Fibroblast of the aortic adventitia (primary cell): ENCODE measurements around the gene LCE4A. TPM values are rescaled to one million over a fixed set of nuclear protein-coding genes. Genes with fewer than 3 reads are reported as not detected.

Source experiments
- DNase-seq: peaks from one replicate; pipeline ENCODE4 v3.0.0-alpha.2; 2010; ENCODE audit warnings: low read depth
- H3K4me3 ChIP-seq: 2 replicates; pipeline ENCODE4 v1.5.1; 2011; ENCODE audit warnings: low read depth, mild to moderate bottlenecking, control low read depth, low read length, moderate library complexity
- total RNA-seq: library from RNA; depleted of rRNA; stranded (reverse); fragments of >200 nt; gene quantifications from 2 replicates; pipeline ENCODE4 v1.2.3, GENCODE V29; 2012; ENCODE audit warnings: low replicate concordance
- TF ChIP-seq, protein P1 (sequence below): IDR thresholded peaks from 2 replicates; pipeline ENCODE4 v1.5.1; 2011; ENCODE audit warnings: mild to moderate bottlenecking, low read length, control low read depth, inconsistent platforms; ENCODE audit not compliant: insufficient read depth

The LCE4A gene
- total RNA-seq, 1 donor = not detected

DNA sequence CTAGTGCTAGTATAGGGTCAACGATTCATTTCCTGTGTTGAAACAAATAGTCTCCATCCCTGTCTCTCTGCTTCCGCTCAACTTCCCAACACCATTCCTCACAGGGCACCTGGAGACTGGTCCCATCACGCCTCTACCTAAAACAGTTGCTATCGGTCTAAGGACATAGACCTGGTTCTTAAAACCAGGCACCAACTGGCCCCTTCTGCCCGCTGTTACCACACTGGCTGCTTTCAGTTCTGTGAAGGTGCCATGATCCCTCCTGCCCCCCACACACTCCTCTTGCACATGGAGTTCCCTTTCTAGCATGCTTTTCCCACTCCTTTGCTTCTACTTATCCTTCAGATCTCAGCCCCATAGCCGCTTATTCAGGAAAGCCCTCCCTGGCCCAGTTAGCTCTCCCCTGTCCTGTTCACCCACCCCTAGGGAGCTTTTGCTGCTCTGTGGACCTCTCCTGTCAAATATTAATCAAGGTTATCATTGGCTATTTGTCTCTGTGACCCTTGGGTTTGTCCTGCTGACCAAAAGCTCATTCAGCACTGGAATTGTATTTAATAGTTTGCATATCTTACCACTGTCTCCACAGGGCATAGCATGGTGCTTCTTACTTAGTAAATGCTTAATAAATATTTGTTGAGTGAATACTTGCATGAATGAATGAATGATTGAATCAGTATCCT, 37.9 kb downstream of the LCE4A start:
- no peak for DNase-seq
- TF ChIP-seq, protein P1, sequence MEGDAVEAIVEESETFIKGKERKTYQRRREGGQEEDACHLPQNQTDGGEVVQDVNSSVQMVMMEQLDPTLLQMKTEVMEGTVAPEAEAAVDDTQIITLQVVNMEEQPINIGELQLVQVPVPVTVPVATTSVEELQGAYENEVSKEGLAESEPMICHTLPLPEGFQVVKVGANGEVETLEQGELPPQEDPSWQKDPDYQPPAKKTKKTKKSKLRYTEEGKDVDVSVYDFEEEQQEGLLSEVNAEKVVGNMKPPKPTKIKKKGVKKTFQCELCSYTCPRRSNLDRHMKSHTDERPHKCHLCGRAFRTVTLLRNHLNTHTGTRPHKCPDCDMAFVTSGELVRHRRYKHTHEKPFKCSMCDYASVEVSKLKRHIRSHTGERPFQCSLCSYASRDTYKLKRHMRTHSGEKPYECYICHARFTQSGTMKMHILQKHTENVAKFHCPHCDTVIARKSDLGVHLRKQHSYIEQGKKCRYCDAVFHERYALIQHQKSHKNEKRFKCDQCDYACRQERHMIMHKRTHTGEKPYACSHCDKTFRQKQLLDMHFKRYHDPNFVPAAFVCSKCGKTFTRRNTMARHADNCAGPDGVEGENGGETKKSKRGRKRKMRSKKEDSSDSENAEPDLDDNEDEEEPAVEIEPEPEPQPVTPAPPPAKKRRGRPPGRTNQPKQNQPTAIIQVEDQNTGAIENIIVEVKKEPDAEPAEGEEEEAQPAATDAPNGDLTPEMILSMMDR = no peak
- H3K4me3 ChIP-seq = no peak overlapping the region

DNA sequence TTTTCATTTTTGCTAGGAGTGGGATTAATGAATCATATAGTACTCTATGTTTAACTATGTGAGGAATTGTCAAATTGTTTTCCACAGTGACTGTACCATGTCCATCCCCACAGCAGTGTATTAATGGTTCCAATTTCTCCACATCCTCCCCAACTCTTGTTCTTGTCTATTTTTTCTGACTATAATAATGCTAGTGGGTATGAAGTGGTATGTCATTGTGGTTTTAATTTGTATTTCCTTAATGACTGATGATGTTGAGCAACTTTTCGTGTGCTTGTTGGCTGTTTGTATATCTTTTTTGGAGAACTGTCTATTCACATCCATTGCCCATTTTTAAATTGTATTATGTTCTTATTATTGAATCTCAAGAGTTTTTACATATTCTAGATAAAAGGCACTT, 39.9 kb downstream of the LCE4A start:
- DNase-seq = no peak
- TF ChIP-seq, protein P1 = no peak
- no peak overlapping the region for H3K4me3 ChIP-seq

DNA sequence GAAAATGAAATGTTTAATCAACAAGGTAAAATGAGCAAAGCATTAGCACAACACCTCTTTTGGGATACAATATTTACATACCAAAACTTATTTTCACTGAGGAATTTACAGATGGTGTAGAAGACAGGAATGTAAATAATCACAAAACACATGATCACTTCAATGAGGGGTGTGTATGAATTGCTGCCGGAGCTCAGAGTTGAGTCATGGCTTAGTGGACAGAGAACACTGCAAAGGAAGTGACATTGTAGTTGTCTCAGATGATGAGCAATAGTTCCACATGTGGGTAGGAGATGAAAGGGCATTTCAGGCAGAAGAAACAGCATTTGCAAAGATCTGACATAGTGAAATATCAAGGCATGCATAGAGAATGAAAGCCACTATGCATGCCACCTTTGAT, 44.3 kb downstream of the LCE4A start:
- H3K4me3 ChIP-seq = no peak overlapping the region
- TF ChIP-seq, protein P1 = no peak
- peak; percentile 40 for DNase-seq

DNA sequence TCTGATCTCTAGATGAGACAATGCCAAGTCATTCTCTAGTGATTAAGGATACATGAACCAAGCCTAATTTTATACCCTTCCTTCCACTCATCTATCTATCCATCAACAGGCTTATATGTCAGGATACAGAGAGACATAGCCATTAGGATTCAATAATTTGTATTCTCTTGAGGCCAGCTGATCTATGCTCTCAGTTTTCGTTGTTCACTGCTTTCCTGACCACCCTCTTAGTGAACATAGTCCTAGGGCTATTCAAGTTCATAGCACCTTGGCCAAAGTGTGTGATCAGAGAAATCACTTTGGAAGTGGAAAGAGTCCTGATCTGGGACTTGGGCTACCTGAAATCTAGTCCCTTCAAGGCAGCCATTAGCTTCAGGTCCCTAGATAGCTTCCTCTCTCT, 45.6 kb downstream of the LCE4A start:
- no peak for DNase-seq
- H3K4me3 ChIP-seq = no peak overlapping the region
- TF ChIP-seq, protein P1 = no peak

DNA sequence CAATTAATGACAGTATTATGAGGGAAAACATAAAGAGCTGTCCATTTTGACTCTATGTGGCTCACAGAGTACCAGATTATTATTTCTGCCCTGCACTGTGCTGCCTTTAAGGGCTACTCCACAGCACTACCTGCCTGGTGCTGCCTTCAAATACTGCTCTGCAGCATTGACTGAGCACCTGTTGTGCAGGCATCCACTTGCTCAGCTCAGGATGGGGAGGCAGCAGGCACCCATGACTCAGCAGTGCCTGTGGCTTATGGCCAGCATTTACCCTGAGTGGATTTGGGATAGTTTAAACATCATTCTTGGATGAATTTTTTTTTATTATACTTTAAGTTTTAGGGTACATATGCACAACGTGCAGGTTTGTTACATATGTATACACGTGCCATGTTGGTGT, 48.9 kb downstream of the LCE4A start:
- no peak for DNase-seq
- H3K4me3 ChIP-seq = no peak overlapping the region
- TF ChIP-seq, protein P1 = no peak

DNA sequence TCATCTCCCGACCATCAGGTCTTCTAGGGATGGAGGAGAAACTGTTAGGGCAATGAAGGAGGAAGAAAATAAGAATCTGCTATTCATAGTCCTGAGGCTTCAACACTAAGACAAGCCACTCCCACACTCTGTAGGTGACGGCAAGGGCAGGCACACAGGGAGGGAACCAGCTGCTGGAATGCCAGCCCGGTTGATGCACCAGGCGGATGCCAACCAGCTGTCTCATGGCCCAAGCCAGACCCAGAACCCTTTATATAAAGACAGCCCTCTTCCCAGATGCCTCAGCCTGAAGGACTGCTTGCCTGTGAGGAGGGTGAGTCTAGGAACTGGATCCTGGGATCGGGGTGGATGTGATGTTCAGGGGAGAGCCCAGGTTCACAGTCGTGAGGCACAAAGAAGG, 49.8 kb downstream of the LCE4A start, which contains the start of gene KPRP:
TSS of gene KPRP (plus strand) at position 279 of the 400 bp plus-strand sequence. CDS start 1,564 bp downstream, outside the sequence.
- TF ChIP-seq, protein P1 = no peak
- H3K4me3 ChIP-seq = no peak within 1 kb of the TSS
- DNase-seq = no peak

DNA sequence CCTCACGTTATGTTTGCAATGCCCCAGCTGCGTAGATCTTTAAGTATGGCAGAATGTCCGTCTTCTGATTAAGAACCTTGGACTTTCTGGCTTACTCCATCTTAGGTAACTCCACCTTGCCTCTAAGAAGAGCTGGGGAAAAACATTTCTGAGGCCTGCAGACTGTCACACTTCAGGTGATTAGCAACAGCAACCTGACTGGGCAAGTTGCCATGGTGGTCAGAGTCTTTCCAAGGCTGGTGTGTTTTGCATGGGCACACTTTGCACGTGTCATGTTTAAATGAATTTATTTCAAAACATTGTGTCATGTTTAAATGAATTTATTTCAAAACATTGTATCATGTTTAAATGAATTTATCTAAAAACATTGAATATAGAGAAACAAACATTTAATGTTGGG, 50.7 kb downstream of the LCE4A start:
- DNase-seq = no peak
- H3K4me3 ChIP-seq = no peak overlapping the region
- TF ChIP-seq, protein P1 = no peak
